ENCODE measurements around the gene SMG1.
A peak's percentile ranks its signal among the peaks of the same experiment; 100 is the strongest.
"Not testable (repeated sequence)": the region's sequence is repeated elsewhere in the genome, so short reads cannot be mapped to it uniquely, and the experiment has no call there.

Gene SMG1

DNA sequence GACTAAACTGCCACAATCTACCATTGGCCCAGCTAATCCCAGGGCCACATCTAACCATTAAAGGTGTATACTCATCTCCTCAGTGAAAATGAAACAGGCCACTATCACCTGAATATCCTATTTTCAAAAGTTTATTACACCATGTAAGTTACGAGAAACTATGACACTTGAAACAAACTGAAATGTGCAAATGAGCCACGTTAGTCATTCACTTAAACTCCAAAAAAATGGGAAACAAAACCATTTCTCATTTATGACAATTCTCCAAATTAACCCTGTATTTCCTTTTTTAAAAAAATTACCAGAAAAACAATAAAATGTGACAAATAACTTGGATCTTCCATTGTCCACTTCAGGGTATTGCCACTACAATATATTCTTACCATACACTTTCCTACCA is 41.8 kb downstream of the SMG1 start:
- H3K9me3 ChIP-seq (ENCODE audit: control insufficient read depth, insufficient read depth, low read depth, low read length); POLR2A ChIA-PET; H3K4me3 ChIP-seq (ENCODE audit: low read depth, low read length); H3K27ac ChIP-seq (ENCODE audit: extremely low read depth, low read depth, low read length); H3K4me1 ChIP-seq (ENCODE audit: control insufficient read depth, insufficient read depth, low read length); CTCF ChIA-PET: not testable (repeated sequence)
- H3K36me3 ChIP-seq (ENCODE audit: control insufficient read depth in 2 of 2, insufficient read depth in 1 of 2, low read length in 2 of 2) = peaks cover 5 to 27% of the 10 kb centered on the region in 2 experiments; a peak in 2 of 3 replicates

DNA sequence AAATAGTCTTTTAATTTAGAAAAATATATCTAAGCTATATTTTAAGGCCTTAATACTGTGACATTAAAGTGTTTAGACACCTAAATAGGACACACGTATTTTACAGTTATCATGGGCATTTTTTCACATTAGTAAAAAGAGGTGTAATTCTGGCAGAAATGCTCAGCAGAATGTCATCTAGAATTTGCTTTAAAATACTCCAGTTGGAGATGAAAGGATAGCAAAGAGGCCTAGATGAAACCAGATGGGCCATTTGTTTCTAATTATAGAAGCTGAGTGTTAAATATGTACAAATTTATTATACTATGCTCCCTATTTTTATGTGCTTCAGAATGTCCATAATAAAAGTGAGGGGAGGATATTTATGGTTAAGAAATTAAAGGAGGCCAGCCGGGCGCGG is 48.5 kb downstream of the SMG1 start:
- H3K9me3 ChIP-seq (ENCODE audit: control insufficient read depth, insufficient read depth, low read depth, low read length); H3K4me1 ChIP-seq (ENCODE audit: control insufficient read depth, insufficient read depth, low read length); H3K4me3 ChIP-seq (ENCODE audit: low read depth, low read length); H3K27ac ChIP-seq (ENCODE audit: extremely low read depth, low read depth, low read length); CTCF ChIA-PET; POLR2A ChIA-PET: not testable (repeated sequence)
- H3K36me3 ChIP-seq (ENCODE audit: control insufficient read depth in 2 of 2, insufficient read depth in 1 of 2, low read length in 2 of 2) = peaks cover 12 to 45% of the 10 kb centered on the region in 2 experiments; a peak in 2 of 3 replicates

DNA sequence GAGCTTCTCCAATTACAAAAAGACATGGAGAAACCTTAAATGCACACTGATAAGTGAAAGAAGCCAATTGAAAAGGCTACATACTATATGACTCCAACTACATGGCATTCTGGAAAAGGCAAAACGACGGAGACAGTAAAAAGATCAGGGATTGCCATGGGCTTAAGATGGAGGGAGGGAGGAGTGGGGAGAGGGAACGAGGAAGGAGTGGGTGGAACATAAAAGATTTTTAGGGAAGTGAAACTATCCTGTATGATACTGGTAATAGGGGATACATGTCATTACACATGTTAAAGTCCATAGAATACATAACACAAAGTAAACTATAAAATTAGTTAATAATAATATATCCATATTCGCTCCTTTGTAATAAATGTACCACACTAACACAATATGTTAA is 48.9 kb downstream of the SMG1 start:
- H3K27ac ChIP-seq (ENCODE audit: extremely low read depth, low read depth, low read length); H3K4me1 ChIP-seq (ENCODE audit: control insufficient read depth, insufficient read depth, low read length); H3K4me3 ChIP-seq (ENCODE audit: low read depth, low read length); POLR2A ChIA-PET; CTCF ChIA-PET; H3K9me3 ChIP-seq (ENCODE audit: control insufficient read depth, insufficient read depth, low read depth, low read length): not testable (repeated sequence)
- H3K36me3 ChIP-seq (ENCODE audit: control insufficient read depth in 2 of 2, insufficient read depth in 1 of 2, low read length in 2 of 2) = peaks cover 12 to 42% of the 10 kb centered on the region in 2 experiments; a peak in 2 of 3 replicates

DNA sequence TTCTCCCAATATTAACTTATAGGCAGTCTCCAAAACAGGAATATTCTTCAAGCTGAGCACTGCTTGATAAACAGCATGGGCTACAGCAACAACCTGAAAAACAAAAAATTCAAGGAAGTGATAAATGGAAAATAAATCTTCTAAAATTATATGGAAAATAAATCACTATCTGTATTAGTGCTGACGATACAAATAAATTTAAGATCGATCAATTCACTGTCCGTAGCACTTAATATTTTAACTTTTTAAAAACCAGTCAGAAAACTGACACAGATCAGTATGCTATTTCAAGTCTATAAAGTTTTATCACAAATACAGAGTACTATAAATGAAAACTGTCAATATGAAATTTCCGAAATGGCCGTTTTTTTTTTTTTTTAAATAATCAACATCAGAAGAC is 49.9 kb downstream of the SMG1 start:
- H3K36me3 ChIP-seq (ENCODE audit: control insufficient read depth in 2 of 2, insufficient read depth in 1 of 2, low read length in 2 of 2) = peaks cover 12 to 35% of the 10 kb centered on the region in 2 experiments; a peak in 2 of 3 replicates
- H3K27ac ChIP-seq (ENCODE audit: extremely low read depth, low read depth, low read length); H3K4me3 ChIP-seq (ENCODE audit: low read depth, low read length); H3K4me1 ChIP-seq (ENCODE audit: control insufficient read depth, insufficient read depth, low read length); H3K9me3 ChIP-seq (ENCODE audit: control insufficient read depth, insufficient read depth, low read depth, low read length); POLR2A ChIA-PET; CTCF ChIA-PET: not testable (repeated sequence)

DNA sequence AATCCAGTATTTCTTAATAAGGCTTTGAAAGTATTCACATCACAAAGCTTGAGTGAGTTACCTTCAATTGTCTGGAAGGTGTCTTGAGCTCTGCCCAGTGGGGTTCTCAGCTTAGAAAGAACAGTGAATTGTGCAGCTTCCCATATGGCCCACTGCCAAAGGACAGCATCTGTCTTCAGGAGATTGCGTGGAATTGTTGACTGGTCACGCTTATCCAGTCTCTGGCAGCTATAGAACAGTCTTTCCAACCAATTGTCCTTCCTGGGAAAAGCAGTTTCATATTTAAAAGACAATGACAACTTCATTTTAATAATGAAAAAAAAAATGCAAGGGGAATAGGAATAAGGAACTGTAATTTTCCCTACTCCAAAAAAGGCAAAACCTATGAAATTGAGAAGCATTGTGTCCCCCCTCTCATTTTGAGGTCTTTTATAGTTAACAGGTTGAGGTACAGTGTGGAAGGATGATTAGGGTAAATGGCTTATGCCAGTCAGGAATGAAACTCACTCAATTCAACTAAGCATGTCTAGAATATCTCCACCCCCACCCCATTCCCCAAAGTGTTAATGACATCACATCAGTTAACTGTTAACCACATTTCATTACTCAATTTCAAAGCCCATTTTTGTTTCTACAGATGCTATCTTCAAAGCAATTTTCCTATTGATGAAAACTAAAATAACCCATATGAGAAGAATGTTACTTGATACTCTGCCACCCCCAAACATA is 57.0 kb downstream of the SMG1 start:
- H3K27ac ChIP-seq (ENCODE audit: extremely low read depth, low read depth, low read length); POLR2A ChIA-PET; CTCF ChIA-PET; H3K4me1 ChIP-seq (ENCODE audit: control insufficient read depth, insufficient read depth, low read length); H3K9me3 ChIP-seq (ENCODE audit: control insufficient read depth, insufficient read depth, low read depth, low read length); H3K4me3 ChIP-seq (ENCODE audit: low read depth, low read length): not testable (repeated sequence)
- H3K36me3 ChIP-seq (ENCODE audit: control insufficient read depth in 2 of 2, insufficient read depth in 1 of 2, low read length in 2 of 2) = peaks cover 5 to 50% of the 10 kb centered on the region in 2 experiments; a peak in 2 of 3 replicates

DNA sequence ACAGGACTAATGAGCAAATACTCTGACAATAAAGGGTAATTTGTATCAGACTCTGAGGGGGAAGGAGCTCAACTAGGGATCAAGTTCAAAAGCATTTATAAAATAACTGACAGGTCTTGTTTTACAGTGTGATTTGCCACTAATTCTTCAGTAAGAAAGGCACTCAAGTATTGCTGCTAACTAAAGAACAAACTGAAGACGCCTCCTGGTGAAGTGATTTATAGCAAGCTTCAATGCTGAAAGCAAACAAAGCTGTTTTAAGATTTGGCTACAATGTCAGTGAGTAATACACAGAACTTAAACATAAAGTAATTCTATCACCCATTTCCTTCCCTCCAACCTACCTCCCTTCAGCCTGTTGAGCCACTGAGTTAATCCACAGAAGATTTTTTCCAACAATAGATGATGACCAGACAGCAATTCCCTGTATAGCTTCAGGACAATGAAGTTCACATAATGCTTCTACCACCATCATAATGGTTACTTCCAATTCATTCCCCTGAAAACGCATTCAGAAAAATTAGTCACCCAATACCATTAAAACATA is 59.9 kb downstream of the SMG1 start:
- H3K9me3 ChIP-seq (ENCODE audit: control insufficient read depth, insufficient read depth, low read depth, low read length); CTCF ChIA-PET; POLR2A ChIA-PET; H3K4me1 ChIP-seq (ENCODE audit: control insufficient read depth, insufficient read depth, low read length); H3K4me3 ChIP-seq (ENCODE audit: low read depth, low read length); H3K27ac ChIP-seq (ENCODE audit: extremely low read depth, low read depth, low read length): not testable (repeated sequence)
- peak; percentile 72 for TF ChIP-seq SCRT2 (tag by site-specific recombination; IDR thresholded peaks at IDR 0.05)
- TF ChIP-seq OSR2 (tag by site-specific recombination; IDR thresholded peaks at IDR 0.05) = 0 out of 2 replicates have a peak, but pooled peaks have one; percentile 22
- TF ChIP-seq SCRT1 (tag by site-specific recombination; IDR thresholded peaks at IDR 0.05; ENCODE audit: borderline replicate concordance) = peak; percentile 54
- H3K36me3 ChIP-seq (ENCODE audit: control insufficient read depth in 2 of 2, insufficient read depth in 1 of 2, low read length in 2 of 2) = peaks cover 5 to 54% of the 10 kb centered on the region in 2 experiments; a peak in 2 of 3 replicates

DNA sequence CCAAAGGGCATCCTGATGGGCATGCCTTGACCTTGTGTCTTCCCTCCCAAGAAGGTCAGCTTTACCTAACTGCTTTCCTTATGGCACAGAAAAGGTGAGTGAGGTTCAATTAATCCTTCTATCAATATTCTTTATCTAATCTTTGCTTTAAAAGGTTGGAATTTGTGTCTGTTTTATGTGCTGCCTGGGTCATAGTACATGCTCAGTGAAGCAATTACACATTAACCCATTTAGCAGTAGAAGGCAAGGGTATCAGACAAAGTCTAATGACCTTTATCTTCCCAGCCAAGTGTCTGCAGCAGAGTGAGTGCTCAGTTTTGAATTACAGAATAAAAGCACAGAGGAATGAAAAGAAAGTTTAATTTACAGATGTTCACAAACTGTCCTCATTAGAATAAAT is 63.3 kb downstream of the SMG1 start:
- H3K4me3 ChIP-seq (ENCODE audit: low read depth, low read length); H3K27ac ChIP-seq (ENCODE audit: extremely low read depth, low read depth, low read length); CTCF ChIA-PET; H3K4me1 ChIP-seq (ENCODE audit: control insufficient read depth, insufficient read depth, low read length); H3K9me3 ChIP-seq (ENCODE audit: control insufficient read depth, insufficient read depth, low read depth, low read length): not testable (repeated sequence)
- H3K36me3 ChIP-seq (ENCODE audit: control insufficient read depth in 2 of 2, insufficient read depth in 1 of 2, low read length in 2 of 2) = peaks cover 5 to 42% of the 10 kb centered on the region in 2 experiments; a peak in 2 of 3 replicates
- TF ChIP-seq ZNF664 (tag by site-specific recombination; IDR thresholded peaks at IDR 0.05) = peak; percentile 61; the same call in 1 of the 2 replicates
- POLR2A ChIA-PET = interaction anchor here (1.2 kb wide), 1 partner anchor 61 kb away, joined by 5 read pairs; the partner anchor contains the start of gene ARL6IP1

Data from HEK293 (cell line).